GM12878 (cell line): ENCODE measurements around the gene POGZ. TPM values are rescaled to one million over a fixed set of nuclear protein-coding genes. Genes with fewer than 3 reads are reported as not detected.

Source experiments
- ATAC-seq: fragments of 200-7000 bp; cut with Tn5 transposase; 3 replicates; pipeline ENCODE4 v1.9.1; 2020; ENCODE audit warnings: mild to moderate bottlenecking, moderate library complexity
- BruUV-seq: library from RNA; stranded (reverse); fragments of 400-500 nt; replicated peaks from 2 replicates; lab custom pipeline; 2021; lab: Mats Ljungman, UMichigan
- CTCF ChIA-PET: fragments of 300-600 bp; sonication (Branson Sonifier 250); formaldehyde crosslinking; extraction: SDS; loops from one replicate; lab custom pipeline; 2021; ENCODE audit warnings: inconsistent platforms; lab: Yijun Ruan, JAX
- POLR2A ChIA-PET: fragments of 350-600 bp; formaldehyde crosslinking; extraction: SDS; loops from one replicate; lab custom pipeline; 2021; ENCODE audit warnings: inconsistent platforms; lab: Charles Lee
- RAD21 ChIA-PET: fragments of 300-600 bp; sonication (Branson Sonifier 250); formaldehyde crosslinking; loops from one replicate; lab custom pipeline; 2023; ENCODE audit warnings: antibody characterized with exemption; ENCODE audit not compliant: unreplicated experiment; lab: Charles Lee
- SMC1A ChIA-PET: fragments of 300-600 bp; sonication (Branson Sonifier 250); formaldehyde crosslinking; loops from one replicate; lab custom pipeline; 2023; ENCODE audit not compliant: unreplicated experiment, uncharacterized antibody; lab: Charles Lee
- DNase-seq: peaks from one replicate; pipeline ENCODE4 v3.0.0-alpha.2; 2011; ENCODE audit warnings: low read depth, low spot score
- FAIRE-seq: peaks from 3 replicates; lab custom pipeline; 2011; peaks lifted over from hg19 to GRCh38; lab: Jason Lieb, UNC
- H2AFZ ChIP-seq: 2 replicates; pipeline ENCODE4 v1.6.0; 2011; ENCODE audit warnings: low read depth, low read length, control low read depth; ENCODE audit not compliant: control insufficient read depth
- H3K27ac ChIP-seq: 2 replicates; pipeline ENCODE4 v1.5.1; 2011; ENCODE audit warnings: control low read depth; ENCODE audit not compliant: control insufficient read depth, insufficient read depth
- H3K27me3 ChIP-seq, 2 experiments: replicated peaks in 1 of 2; 2 replicates each; pipeline versions ENCODE4 v1.6.0 to v1.6.1; 2011; ENCODE audit warnings: low read length in 1 of 2; ENCODE audit not compliant: control insufficient read depth in 2 of 2, insufficient read depth in 2 of 2
- H3K36me3 ChIP-seq, 2 experiments: 2 replicates each; pipeline ENCODE4 v1.5.1; 2011; ENCODE audit warnings: low read length in 1 of 2; ENCODE audit not compliant: control insufficient read depth in 2 of 2, insufficient read depth in 2 of 2
- H3K4me1 ChIP-seq: 2 replicates; pipeline ENCODE4 v1.6.1; 2011; ENCODE audit warnings: mild to moderate bottlenecking, low read length, moderate library complexity, mixed read lengths; ENCODE audit not compliant: control insufficient read depth, insufficient read depth
- H3K4me2 ChIP-seq: 2 replicates; pipeline ENCODE4 v1.6.0; 2011; ENCODE audit warnings: control low read depth; ENCODE audit not compliant: control insufficient read depth, insufficient read depth
- H3K4me3 ChIP-seq: fragments of 200-600 bp; sonication (generic); 2 replicates; pipeline ENCODE4 v1.5.1; 2016
- H3K79me2 ChIP-seq: 2 replicates; pipeline ENCODE4 v1.6.0; 2011; ENCODE audit warnings: low read length; ENCODE audit not compliant: control insufficient read depth, insufficient read depth
- H3K9ac ChIP-seq: 2 replicates; pipeline ENCODE4 v1.8.0; 2011; ENCODE audit warnings: low read length, control low read depth, mixed read lengths; ENCODE audit not compliant: control insufficient read depth, insufficient read depth
- H3K9me3 ChIP-seq: replicated peaks from 3 replicates; pipeline ENCODE4 v1.5.1; 2011; ENCODE audit warnings: mild to moderate bottlenecking, low read length; ENCODE audit not compliant: control insufficient read depth, insufficient read depth
- H4K20me1 ChIP-seq: 2 replicates; pipeline ENCODE4 v1.6.0; 2011; ENCODE audit not compliant: control insufficient read depth, insufficient read depth
- CREB1 ChIP-seq: IDR thresholded peaks from 2 replicates; pipeline ENCODE4 v1.6.1; 2012; ENCODE audit warnings: low read depth, mild to moderate bottlenecking, inconsistent platforms
- POLR2A ChIP-seq: IDR thresholded peaks from 2 replicates; pipeline ENCODE4 v1.6.1; 2011; ENCODE audit warnings: low read depth, mild to moderate bottlenecking, low read length
- WGBS: methylation state at CpG from one replicate; pipeline ENCODE4 v1.1.6; 2016; ENCODE audit warnings: low lambda C conversion rate; ENCODE audit not compliant: insufficient replicate concordance, insufficient coverage; ENCODE audit errors: missing lambda C conversion rate; 5-methylcytosine and 5-hydroxymethylcytosine counted together
- in situ Hi-C: fragments of 300-500 bp; cut with MboI; formaldehyde crosslinking; loops from 9 replicates; pipeline ENCODE4 v1.14.3; 2018; ENCODE audit warnings: mixed read lengths
- intact Hi-C: fragments of 100-400 bp; cut with micrococcal nuclease; formaldehyde crosslinking; loops from one replicate; pipeline ENCODE4 v1.14.2; 2022; ENCODE audit not compliant: unreplicated experiment
- polyA plus RNA-seq, 11 experiments: library from polyadenylated mRNA; depleted of rRNA in 4 of 11; unstranded in 6 of 11; stranded (reverse) in 5 of 11; fragments of >200 nt; fragmentation: Nextera tagmentation in 4 of 11; fragmentation: Illumina TruSeq in 1 of 11; extraction: Ambion mirVana in 4 of 11; extraction: Trizol in 1 of 11; gene quantifications; 1 replicate in 1 of 11; 2 replicates in 10 of 11; pipeline versions ENCODE4 v1.2.1 to v1.2.3, GENCODE V29; 2011 to 2016; ENCODE audit warnings: inconsistent platforms in 2 of 11, missing spikeins in 2 of 11, low read depth in 1 of 11
- total RNA-seq, 4 experiments: library from RNA; depleted of rRNA in 3 of 4; stranded (reverse); fragments of >200 nt in 3 of 4; fragmentation: Illumina TruSeq in 1 of 4; extraction: Trizol in 1 of 4; gene quantifications; 2 replicates each; pipeline versions ENCODE4 v1.2.1 to v1.2.3, GENCODE V29; 2013 to 2021
- TF ChIP-seq, protein P1 (sequence below): IDR thresholded peaks from 2 replicates; pipeline ENCODE4 v1.6.1; 2012; ENCODE audit warnings: low read depth, low read length, improper control_type of control experiment

The POGZ gene
- total and polyA plus RNA-seq, 10 of the 15 experiments (the other 5 are each of a cell fraction or from before 2014, with no cell fraction given), result 11.3 to 80.6 (median 35.8) TPM

DNA sequence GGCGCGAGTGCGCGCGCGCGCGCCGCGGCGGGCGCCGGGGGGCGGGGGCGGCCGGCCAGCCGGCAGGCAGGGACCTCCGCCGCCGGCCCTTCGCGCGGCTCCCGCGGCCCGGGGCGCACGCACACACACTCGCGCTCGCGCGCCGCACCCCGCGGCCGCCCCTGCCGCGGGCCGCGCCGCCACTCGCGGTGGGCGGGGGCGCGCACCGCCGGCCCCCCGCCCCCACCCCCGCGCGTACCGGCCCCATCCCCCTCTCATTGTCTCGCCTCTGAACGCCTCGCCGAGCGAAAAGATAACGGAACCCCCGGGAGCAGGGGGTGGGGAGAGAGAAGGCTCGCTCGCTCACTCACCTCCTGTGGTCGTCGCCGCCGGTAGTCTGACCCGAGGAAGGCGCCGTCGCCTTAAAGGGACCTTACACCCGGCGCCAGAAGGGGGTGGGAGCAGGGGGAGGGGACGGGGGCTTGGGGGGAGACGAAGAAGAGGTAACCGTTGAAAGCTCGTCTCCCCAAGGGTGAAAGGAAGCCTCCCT, 428 bp downstream of the POGZ start:
- Histone ChIP-seq H2AFZ (peak overlapping the region; percentile 15; the same call in 1 of the 2 replicates), H3K27ac (peak overlapping the region; percentile 66), H3K9me3 (no peaks in the 10 kb centered on the region), H3K36me3 (no peaks in the 10 kb centered on the region), H3K79me2 (peaks cover 51% of the 10 kb centered on the region), H3K4me1 (peaks cover 6% of the 10 kb centered on the region)
- in situ Hi-C loops (no loop called here), intact Hi-C loops (loop anchor here (1.0 kb wide), 1 partner anchor 14 kb away; no protein-coding TSS in a partner anchor)
- DNase-seq, result no peak
- FAIRE-seq, result no peak
- CTCF ChIA-PET, result interaction anchor here (0.7 to 1.8 kb wide), 5 partner anchors 13 to 241 kb away, joined by 3 to 5 read pairs (median 5); no protein-coding TSS in a partner anchor
- POLR2A ChIA-PET, result interaction anchor here (0.7 to 1.4 kb wide), 5 partner anchors 12 to 18 kb away, joined by 3 to 6 read pairs (median 3); no protein-coding TSS in a partner anchor
- TF ChIP-seq, protein P1, sequence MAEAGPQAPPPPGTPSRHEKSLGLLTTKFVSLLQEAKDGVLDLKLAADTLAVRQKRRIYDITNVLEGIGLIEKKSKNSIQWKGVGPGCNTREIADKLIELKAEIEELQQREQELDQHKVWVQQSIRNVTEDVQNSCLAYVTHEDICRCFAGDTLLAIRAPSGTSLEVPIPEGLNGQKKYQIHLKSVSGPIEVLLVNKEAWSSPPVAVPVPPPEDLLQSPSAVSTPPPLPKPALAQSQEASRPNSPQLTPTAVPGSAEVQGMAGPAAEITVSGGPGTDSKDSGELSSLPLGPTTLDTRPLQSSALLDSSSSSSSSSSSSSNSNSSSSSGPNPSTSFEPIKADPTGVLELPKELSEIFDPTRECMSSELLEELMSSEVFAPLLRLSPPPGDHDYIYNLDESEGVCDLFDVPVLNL, result no peak
- peak; percentile 83 for TF ChIP-seq POLR2A
- no peak for TF ChIP-seq CREB1
- TF ChIP-seq, all 136 proteins: peak for 1
- ChIA-PET RAD21 (interaction anchor here (0.8 to 1.2 kb wide), 4 partner anchors 14 to 381 kb away, joined by 3 to 4 read pairs (median 4); partner anchors contain the start of gene C2CD4D), SMC1A (interaction anchor here (1.0 to 1.6 kb wide), 3 partner anchors 13 to 16 kb away, joined by 3 to 10 read pairs (median 7); no protein-coding TSS in a partner anchor)
- Histone ChIP-seq H3K9ac (peak overlapping the region; percentile 72), H3K4me2 (no peak overlapping the region), H3K27me3 (no peaks in the 10 kb centered on the region), H4K20me1 (no peaks in the 10 kb centered on the region), H3K4me3 (peak overlapping the region; percentile 59)
- no TSS peak for BruUV-seq
- peak; percentile 58 for ATAC-seq
- 0% methylated on average over 17 of the region's 77 CpGs for WGBS
